ENCODE measurements around the gene CELF6.

Gene CELF6

GRCh38 chr15:72306211-72306785 is 13.7 kb downstream of the CELF6 start:
- DNase-seq (ENCODE audit: low spot score): no peak
- no peak for TF ChIP-seq CTCF (IDR thresholded peaks at IDR 0.05; ENCODE audit: extremely low read depth, missing control alignments)

- DNase-seq (ENCODE audit: low spot score): no peak
- TF ChIP-seq CTCF (IDR thresholded peaks at IDR 0.05; ENCODE audit: extremely low read depth, missing control alignments): no peak
Measured at GRCh38 chr15:72304596-72304995, 15.4 kb downstream of the CELF6 start.

GRCh38 chr15:72302955-72303354 is 17.0 kb downstream of the CELF6 start:
- TF ChIP-seq CTCF (IDR thresholded peaks at IDR 0.05; ENCODE audit: extremely low read depth, missing control alignments): no peak
- no peak for DNase-seq (ENCODE audit: low spot score)

- no peak for DNase-seq (ENCODE audit: low spot score)
Measured at GRCh38 chr15:72289597-72290325, 30.2 kb downstream of the CELF6 start.

GRCh38 chr15:72288796-72289596 is 31.0 kb downstream of the CELF6 start:
- DNase-seq (ENCODE audit: low spot score): no peak
- TF ChIP-seq CTCF (IDR thresholded peaks at IDR 0.05; ENCODE audit: extremely low read depth, missing control alignments): no peak

More at GRCh38 chr15:72289597-72290325, 30.2 kb downstream of the CELF6 start:
- no peak for TF ChIP-seq CTCF (IDR thresholded peaks at IDR 0.05; ENCODE audit: extremely low read depth, missing control alignments)

- no peak for DNase-seq (ENCODE audit: low spot score)
- TF ChIP-seq CTCF (IDR thresholded peaks at IDR 0.05; ENCODE audit: extremely low read depth, missing control alignments): peak; percentile 25
Measured at GRCh38 chr15:72285927-72286516, 33.9 kb downstream of the CELF6 start.

Measured in GM20000 (cell line).